WTC11 (cell line): ENCODE measurements around the gene ACBD5.

ENCODE experiments used
- CREB1 ChIP-seq: sonication (generic); formaldehyde crosslinking; IDR thresholded peaks from 2 replicates; pipeline ENCODE4 v1.8.0; 2023; ENCODE audit warnings: mild to moderate bottlenecking, missing genetic modification reagents
- HMGA2 ChIP-seq: fragments of 250-450 bp; sonication (Bioruptor Pico); IDR thresholded peaks from 2 replicates; pipeline ENCODE4 v1.4.0; 2021; ENCODE audit warnings: mild to moderate bottlenecking, moderate library complexity
- ZNF396 ChIP-seq: fragments of 250-450 bp; sonication (Bioruptor Pico); IDR thresholded peaks from 2 replicates; pipeline ENCODE4 v1.8.0; 2021; ENCODE audit warnings: mild to moderate bottlenecking, moderate library complexity, borderline replicate concordance
- TF ChIP-seq, protein P1 (sequence below): fragments of 200-600 bp; IDR thresholded peaks from 2 replicates; pipeline ENCODE4 v1.8.0; 2022; ENCODE audit warnings: antibody characterized with exemption
- TF ChIP-seq, protein P2 (sequence below): sonication (generic); formaldehyde crosslinking; IDR thresholded peaks from 2 replicates; pipeline ENCODE4 v1.8.1; 2023; ENCODE audit warnings: mild to moderate bottlenecking, missing genetic modification reagents, moderate library complexity
- TF ChIP-seq, protein P3 (sequence below): fragments of 250-450 bp; sonication (Bioruptor Pico); IDR thresholded peaks from 2 replicates; pipeline ENCODE4 v2.1.2; 2022; ENCODE audit warnings: mild to moderate bottlenecking, moderate library complexity

DNA sequence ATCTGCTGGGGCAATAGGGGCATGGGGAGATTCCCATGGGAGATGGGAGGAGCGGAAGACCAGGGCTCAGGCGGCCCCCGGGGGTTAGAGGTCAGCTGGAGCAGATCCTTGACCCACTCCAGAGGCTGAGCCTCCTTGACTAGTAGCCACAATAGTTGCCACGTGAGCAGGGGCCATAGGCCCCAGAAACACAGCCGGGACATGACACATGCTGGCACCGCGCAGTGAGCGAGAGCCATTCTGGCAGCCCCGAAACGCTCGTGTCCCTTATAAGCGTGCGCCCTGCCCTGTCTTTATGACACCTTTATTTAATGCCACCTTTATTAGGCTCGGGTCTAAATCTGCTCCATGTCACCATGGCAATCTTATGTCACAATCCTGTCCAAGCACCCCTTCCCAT, 11.0 kb upstream of the ACBD5 start:
- TF ChIP-seq, protein P1, sequence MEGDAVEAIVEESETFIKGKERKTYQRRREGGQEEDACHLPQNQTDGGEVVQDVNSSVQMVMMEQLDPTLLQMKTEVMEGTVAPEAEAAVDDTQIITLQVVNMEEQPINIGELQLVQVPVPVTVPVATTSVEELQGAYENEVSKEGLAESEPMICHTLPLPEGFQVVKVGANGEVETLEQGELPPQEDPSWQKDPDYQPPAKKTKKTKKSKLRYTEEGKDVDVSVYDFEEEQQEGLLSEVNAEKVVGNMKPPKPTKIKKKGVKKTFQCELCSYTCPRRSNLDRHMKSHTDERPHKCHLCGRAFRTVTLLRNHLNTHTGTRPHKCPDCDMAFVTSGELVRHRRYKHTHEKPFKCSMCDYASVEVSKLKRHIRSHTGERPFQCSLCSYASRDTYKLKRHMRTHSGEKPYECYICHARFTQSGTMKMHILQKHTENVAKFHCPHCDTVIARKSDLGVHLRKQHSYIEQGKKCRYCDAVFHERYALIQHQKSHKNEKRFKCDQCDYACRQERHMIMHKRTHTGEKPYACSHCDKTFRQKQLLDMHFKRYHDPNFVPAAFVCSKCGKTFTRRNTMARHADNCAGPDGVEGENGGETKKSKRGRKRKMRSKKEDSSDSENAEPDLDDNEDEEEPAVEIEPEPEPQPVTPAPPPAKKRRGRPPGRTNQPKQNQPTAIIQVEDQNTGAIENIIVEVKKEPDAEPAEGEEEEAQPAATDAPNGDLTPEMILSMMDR = no peak
- no peak for TF ChIP-seq HMGA2 (CRISPR knock-in tag)
- TF ChIP-seq, protein P2, sequence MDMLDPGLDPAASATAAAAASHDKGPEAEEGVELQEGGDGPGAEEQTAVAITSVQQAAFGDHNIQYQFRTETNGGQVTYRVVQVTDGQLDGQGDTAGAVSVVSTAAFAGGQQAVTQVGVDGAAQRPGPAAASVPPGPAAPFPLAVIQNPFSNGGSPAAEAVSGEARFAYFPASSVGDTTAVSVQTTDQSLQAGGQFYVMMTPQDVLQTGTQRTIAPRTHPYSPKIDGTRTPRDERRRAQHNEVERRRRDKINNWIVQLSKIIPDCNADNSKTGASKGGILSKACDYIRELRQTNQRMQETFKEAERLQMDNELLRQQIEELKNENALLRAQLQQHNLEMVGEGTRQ = no peak
- TF ChIP-seq, protein P3, sequence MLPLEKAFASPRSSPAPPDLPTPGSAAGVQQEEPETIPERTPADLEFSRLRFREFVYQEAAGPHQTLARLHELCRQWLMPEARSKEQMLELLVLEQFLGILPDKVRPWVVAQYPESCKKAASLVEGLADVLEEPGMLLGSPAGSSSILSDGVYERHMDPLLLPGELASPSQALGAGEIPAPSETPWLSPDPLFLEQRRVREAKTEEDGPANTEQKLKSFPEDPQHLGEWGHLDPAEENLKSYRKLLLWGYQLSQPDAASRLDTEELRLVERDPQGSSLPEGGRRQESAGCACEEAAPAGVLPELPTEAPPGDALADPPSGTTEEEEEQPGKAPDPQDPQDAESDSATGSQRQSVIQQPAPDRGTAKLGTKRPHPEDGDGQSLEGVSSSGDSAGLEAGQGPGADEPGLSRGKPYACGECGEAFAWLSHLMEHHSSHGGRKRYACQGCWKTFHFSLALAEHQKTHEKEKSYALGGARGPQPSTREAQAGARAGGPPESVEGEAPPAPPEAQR (CRISPR knock-in tag) = no peak
- TF ChIP-seq CREB1 (CRISPR knock-in tag) = no peak
- no peak for TF ChIP-seq ZNF396 (CRISPR knock-in tag)
